ENCODE data around the gene MAD1L1.

The MAD1L1 gene

DNA sequence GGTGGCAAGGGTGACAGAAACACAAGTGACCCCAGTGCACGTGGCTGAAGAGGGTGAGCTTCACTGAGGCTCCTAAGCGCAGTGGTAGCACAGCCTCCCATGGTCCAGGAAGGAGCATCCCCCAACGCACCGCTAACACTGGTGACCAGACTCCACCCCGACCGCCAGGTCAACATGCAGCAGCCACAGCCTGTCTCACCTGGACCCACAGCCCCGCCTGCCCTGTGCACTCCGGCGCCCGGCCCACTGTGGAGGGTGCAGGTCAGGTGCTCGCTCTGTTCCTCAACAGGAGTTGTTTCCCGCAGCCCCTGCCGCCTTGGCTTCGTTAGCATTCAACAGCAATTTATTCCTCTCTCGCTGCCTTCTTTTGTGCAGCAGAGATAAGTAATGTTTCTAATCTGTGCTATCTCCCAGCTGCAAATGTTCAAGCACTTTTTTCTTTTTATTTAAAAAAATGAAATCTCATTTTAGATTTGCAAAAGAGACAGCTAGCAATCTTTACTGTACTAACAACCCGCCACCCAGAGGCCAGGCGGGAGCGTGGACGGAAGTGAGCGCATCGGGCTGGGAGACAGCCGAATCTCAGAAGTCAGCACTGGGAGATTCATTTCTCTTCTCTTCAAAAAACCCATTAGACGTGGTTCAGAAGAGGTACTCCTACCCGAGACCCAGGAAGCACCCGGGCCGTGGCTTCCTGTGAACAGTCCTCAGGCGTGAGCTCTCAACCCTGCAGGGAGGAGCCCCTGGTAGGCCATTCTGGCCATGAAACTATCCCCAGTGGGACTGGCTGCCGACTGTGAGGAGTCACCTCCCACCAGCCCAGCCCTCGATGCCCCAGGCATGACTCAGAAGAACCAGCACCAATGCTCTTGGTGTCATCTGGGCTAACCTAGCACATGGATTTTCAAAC, 133.4 kb downstream of the MAD1L1 start:
- no peak overlapping the region for H3K4me3 ChIP-seq (replicated peaks; ENCODE audit: low read depth, low read length)
- TF ChIP-seq, protein P1, sequence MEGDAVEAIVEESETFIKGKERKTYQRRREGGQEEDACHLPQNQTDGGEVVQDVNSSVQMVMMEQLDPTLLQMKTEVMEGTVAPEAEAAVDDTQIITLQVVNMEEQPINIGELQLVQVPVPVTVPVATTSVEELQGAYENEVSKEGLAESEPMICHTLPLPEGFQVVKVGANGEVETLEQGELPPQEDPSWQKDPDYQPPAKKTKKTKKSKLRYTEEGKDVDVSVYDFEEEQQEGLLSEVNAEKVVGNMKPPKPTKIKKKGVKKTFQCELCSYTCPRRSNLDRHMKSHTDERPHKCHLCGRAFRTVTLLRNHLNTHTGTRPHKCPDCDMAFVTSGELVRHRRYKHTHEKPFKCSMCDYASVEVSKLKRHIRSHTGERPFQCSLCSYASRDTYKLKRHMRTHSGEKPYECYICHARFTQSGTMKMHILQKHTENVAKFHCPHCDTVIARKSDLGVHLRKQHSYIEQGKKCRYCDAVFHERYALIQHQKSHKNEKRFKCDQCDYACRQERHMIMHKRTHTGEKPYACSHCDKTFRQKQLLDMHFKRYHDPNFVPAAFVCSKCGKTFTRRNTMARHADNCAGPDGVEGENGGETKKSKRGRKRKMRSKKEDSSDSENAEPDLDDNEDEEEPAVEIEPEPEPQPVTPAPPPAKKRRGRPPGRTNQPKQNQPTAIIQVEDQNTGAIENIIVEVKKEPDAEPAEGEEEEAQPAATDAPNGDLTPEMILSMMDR (IDR thresholded peaks at IDR 0.05; ENCODE audit: low read depth, low read length, missing control alignments): no peak
- DNase-seq (ENCODE audit: extremely low read depth, low read depth): no peak

DNA sequence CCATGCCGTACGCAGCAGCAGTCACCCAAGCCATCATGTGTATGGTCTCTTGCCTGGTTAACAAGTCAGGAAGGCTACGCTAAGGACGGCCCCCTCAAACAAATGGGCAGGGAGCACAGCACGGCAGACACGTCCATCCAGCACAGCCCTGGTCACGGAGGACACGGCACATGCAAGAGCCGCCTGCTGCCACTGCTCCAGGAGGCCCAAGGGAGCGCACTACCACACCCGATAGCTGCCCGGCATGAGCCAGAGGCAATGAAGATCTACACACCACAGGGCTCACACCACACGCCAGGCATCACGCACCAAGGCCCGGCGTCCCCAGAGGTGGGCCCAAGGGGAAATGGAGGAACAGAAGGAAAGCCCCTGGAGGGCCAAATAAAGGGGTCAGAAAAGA, 134.2 kb downstream of the MAD1L1 start:
- H3K4me3 ChIP-seq (replicated peaks; ENCODE audit: low read depth, low read length): no peak overlapping the region
- TF ChIP-seq, protein P1 (IDR thresholded peaks at IDR 0.05; ENCODE audit: low read depth, low read length, missing control alignments): no peak
- no peak for DNase-seq (ENCODE audit: extremely low read depth, low read depth)

DNA sequence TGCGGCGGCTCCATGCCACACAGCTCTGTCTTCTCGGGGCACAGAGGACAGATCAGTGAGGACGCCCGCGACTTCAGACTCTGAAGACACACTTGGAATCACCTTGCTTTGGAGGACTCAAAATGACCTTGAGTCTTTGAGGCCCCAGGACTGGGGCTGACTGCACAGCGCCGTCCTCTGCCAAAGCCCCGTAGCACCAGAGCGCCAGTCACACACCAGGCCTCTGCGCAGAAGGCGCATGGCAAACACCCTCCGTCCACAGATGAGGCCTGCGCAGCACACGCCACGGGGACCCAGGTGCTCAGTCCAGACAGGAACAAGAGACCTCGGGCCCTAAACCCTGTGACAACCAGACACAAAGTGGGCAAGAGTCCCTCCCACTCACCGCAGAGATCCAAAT, 134.7 kb downstream of the MAD1L1 start:
- TF ChIP-seq, protein P1 (IDR thresholded peaks at IDR 0.05; ENCODE audit: low read depth, low read length, missing control alignments): no peak
- DNase-seq (ENCODE audit: extremely low read depth, low read depth): no peak
- H3K4me3 ChIP-seq (replicated peaks; ENCODE audit: low read depth, low read length): no peak overlapping the region

DNA sequence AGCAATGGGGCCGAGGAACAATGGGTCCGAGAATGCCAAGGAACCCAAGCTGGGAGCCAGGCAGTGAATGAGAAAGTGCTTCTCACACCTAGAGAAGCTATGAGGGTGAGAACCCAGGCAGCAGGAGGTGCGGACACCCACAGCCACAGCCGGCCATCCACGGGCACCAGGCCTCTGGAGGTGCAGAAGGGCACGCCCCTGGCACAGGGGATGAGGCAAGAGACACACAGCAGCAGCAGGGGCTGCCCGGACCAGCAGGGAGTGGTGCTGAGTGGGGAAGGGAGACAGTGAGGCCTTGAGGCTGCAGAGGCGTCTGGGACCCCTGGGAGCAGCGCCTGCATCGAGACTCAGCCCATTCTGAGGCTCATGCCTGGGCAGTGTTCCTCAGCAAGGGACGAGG, 135.3 kb downstream of the MAD1L1 start:
- no peak for DNase-seq (ENCODE audit: extremely low read depth, low read depth)
- TF ChIP-seq, protein P1 (IDR thresholded peaks at IDR 0.05; ENCODE audit: low read depth, low read length, missing control alignments): no peak
- H3K4me3 ChIP-seq (replicated peaks; ENCODE audit: low read depth, low read length): no peak overlapping the region

DNA sequence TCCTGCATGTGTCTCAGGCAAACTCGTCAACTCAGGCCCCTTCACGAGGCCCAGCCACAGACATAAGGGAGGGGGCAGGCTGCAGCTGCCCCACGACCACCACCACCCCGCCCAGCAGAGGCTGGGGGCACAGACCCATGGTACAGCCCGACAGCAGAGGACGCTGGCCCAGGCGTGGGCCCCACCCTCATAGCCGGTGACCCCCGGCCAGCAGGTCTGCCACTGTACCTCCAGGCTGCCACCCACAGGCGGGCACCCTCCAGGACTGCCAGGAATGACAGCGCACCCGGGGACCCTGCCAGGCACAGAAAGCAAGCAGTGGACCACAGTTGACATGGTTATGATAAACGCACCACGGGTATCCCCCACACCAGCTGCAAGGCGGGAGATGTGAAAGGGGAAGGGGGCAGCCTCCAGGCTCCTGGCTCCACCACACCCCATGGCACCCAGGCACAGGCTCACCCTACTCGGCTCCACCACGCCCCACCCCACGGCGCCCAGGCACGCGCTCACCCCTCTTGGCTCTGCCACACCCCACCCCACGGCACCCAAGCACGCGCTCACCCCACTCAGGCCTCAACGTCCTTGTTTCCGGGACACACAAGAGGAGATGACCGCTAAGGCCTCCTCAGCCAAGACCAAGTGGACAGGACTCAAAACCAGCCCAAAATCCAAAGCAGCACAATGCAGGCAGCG, 135.9 kb downstream of the MAD1L1 start:
- no peak for DNase-seq (ENCODE audit: extremely low read depth, low read depth)
- TF ChIP-seq, protein P1 (IDR thresholded peaks at IDR 0.05; ENCODE audit: low read depth, low read length, missing control alignments): no peak
- no peak overlapping the region for H3K4me3 ChIP-seq (replicated peaks; ENCODE audit: low read depth, low read length)

DNA sequence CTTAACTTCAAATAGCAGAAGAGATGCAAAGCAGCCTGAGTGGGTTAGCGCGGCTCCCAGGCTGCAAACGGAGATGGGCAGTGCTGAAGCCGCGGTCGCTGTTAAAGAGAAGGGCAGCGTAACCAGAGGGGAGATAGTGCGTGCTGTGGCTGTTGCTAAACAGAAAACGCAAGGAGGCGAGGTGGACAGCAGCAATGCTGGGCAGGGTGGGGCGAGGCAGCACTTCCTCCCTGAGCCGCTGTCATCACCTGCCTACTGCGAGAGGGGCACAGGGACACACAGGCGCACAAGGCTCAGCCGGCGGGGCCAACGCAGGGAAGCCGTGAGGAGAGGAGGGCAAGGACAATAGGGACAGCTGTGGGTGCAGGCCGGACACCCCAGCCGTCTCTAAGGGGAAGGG, 137.3 kb downstream of the MAD1L1 start:
- H3K4me3 ChIP-seq (replicated peaks; ENCODE audit: low read depth, low read length): no peak overlapping the region
- no peak for DNase-seq (ENCODE audit: extremely low read depth, low read depth)
- TF ChIP-seq, protein P1 (IDR thresholded peaks at IDR 0.05; ENCODE audit: low read depth, low read length, missing control alignments): no peak

All from HFF-Myc (cell line).